ENCODE results near the gene SMYD3. TPM values are rescaled to one million over a fixed set of nuclear protein-coding genes. Genes with fewer than 3 reads are reported as not detected.

Gene SMYD3
- total RNA-seq, 1 experiment from 2014 or later = 25.5 TPM

DNA sequence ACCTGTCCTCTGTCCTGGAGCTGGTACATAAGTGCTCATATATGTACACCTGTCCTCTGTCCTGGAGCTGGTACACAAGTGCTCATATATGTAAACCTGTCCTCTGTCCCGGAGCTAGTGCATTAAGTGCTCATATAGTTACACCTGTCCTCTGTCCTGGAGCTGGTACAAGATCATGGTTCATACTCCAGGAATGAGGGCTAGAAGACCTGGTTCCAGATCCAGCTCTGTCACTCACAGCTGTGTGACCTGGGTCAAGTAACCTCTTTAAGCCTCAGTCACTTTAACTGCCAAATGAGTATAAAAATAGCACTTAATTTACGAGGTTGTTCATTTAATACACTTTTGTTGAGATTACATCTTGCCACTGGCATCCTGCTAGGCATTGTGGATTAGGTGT is 28.0 kb downstream of the SMYD3 start:
- no peaks in the 10 kb centered on the region for H3K36me3 Mint-ChIP-seq (ENCODE audit: insufficient read depth in 1 of 3, low read depth in 3 of 3)
- WGBS (ENCODE audit: extremely low coverage, insufficient read length, low lambda C conversion rate) = no CpG with 5 or more reads among the region's 2 CpGs

More for the DNA sequence above, 28.0 kb downstream of the SMYD3 start:
- H4K5ac ChIP-seq (ENCODE audit: insufficient read length, low read depth, low read length) = no peak overlapping the region
- Mint-ChIP-seq H3K27ac (no peak overlapping the region), H3K27me3 (ENCODE audit: low read depth) (no peaks in the 10 kb centered on the region), H3K4me3 (no peak overlapping the region), H3K4me1 (no peaks in the 10 kb centered on the region), H3K9me3 (no peaks in the 10 kb centered on the region)
- no peak overlapping the region for H2AK5ac ChIP-seq (ENCODE audit: insufficient read length, low read length)
- no peak overlapping the region for H3K23ac ChIP-seq (ENCODE audit: insufficient read length, low read depth, low read length)
- H4K91ac ChIP-seq (ENCODE audit: insufficient read length, low read depth, low read length) = no peak overlapping the region
- DNase-seq = no peak
- H2AFZ ChIP-seq (ENCODE audit: low read length) = no peak overlapping the region
- no peak overlapping the region for H2BK5ac ChIP-seq (ENCODE audit: insufficient read length, low read length)
- no peaks in the 10 kb centered on the region for H4K20me1 ChIP-seq (ENCODE audit: control insufficient read depth, insufficient read depth, insufficient read length)
- H3K14ac ChIP-seq (ENCODE audit: insufficient read depth, low read length) = no peak overlapping the region
- H2BK20ac ChIP-seq (ENCODE audit: low read depth, low read length, poor library complexity, severe bottlenecking) = no peak overlapping the region
- H3K18ac ChIP-seq (ENCODE audit: insufficient read length, low read depth, low read length) = no peak overlapping the region
- H3K4me2 ChIP-seq (ENCODE audit: insufficient read depth, insufficient read length, low read length) = no peak overlapping the region
- no peaks in the 10 kb centered on the region for H3K27me3 ChIP-seq (ENCODE audit: insufficient read depth, low read length)
- no peak overlapping the region for H2BK12ac ChIP-seq (ENCODE audit: insufficient read length, low read depth, low read length)
- no peaks in the 10 kb centered on the region for H3K23me2 ChIP-seq (ENCODE audit: insufficient read length, low read depth, low read length, poor library complexity, severe bottlenecking)
- no peak overlapping the region for H4K8ac ChIP-seq (replicated peaks; ENCODE audit: insufficient read length, low read depth, low read length)
- H3K79me1 ChIP-seq (ENCODE audit: insufficient read depth, low read depth, low read length, poor library complexity, severe bottlenecking) = no peaks in the 10 kb centered on the region
- no peak overlapping the region for H2BK15ac ChIP-seq (ENCODE audit: low read depth, low read length)
- no peak overlapping the region for H3T11ph ChIP-seq (ENCODE audit: low read length)
- no peak overlapping the region for H3K4ac ChIP-seq (ENCODE audit: low read depth, low read length)
- TF ChIP-seq, protein P1, sequence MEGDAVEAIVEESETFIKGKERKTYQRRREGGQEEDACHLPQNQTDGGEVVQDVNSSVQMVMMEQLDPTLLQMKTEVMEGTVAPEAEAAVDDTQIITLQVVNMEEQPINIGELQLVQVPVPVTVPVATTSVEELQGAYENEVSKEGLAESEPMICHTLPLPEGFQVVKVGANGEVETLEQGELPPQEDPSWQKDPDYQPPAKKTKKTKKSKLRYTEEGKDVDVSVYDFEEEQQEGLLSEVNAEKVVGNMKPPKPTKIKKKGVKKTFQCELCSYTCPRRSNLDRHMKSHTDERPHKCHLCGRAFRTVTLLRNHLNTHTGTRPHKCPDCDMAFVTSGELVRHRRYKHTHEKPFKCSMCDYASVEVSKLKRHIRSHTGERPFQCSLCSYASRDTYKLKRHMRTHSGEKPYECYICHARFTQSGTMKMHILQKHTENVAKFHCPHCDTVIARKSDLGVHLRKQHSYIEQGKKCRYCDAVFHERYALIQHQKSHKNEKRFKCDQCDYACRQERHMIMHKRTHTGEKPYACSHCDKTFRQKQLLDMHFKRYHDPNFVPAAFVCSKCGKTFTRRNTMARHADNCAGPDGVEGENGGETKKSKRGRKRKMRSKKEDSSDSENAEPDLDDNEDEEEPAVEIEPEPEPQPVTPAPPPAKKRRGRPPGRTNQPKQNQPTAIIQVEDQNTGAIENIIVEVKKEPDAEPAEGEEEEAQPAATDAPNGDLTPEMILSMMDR (conservative IDR thresholded peaks at IDR 0.05) = no peak
- H2BK120ac ChIP-seq (ENCODE audit: low read depth, low read length, poor library complexity, severe bottlenecking) = no peak overlapping the region
- no peaks in the 10 kb centered on the region for H3K9me3 ChIP-seq (ENCODE audit: control insufficient read depth, low read depth, low read length)
- no peak overlapping the region for H3K9ac ChIP-seq (ENCODE audit: extremely low read depth, insufficient read length, low read length)
- no peak overlapping the region for H3K56ac ChIP-seq (ENCODE audit: insufficient read length, low read depth, low read length)
- H3K79me2 ChIP-seq (ENCODE audit: insufficient read depth, low read length) = no peaks in the 10 kb centered on the region
- no peak overlapping the region for H3K27ac ChIP-seq (ENCODE audit: insufficient read length, low read depth, low read length)
- H3K4me1 ChIP-seq (ENCODE audit: insufficient read depth, low read length) = no peaks in the 10 kb centered on the region

Data from H9 (cell line).